K562 (cell line): ENCODE results near the gene PUM2. TPM values are rescaled to one million over a fixed set of nuclear protein-coding genes. Genes with fewer than 3 reads are reported as not detected.

Source experiments
- ATAC-seq: fragments of 200-7000 bp; cut with Tn5 transposase; 3 replicates; pipeline ENCODE4 v1.9.1; 2020; ENCODE audit warnings: moderate library complexity
- BruUV-seq: library from RNA; stranded (reverse); fragments of 400-500 nt; replicated peaks from 2 replicates; lab custom pipeline; 2021; lab: Mats Ljungman, UMichigan
- CTCF ChIA-PET: fragments of 300-600 bp; formaldehyde crosslinking; extraction: SDS; loops from one replicate; lab custom pipeline; 2021; ENCODE audit warnings: low intra/inter-chr PET ratio; lab: Yijun Ruan, JAX
- POLR2A ChIA-PET: fragments of 300-600, 350-650 bp; sonication (Branson Sonifier 250); formaldehyde crosslinking; extraction: SDS; loops from one replicate; lab custom pipeline; 2021; ENCODE audit warnings: antibody characterized with exemption, inconsistent platforms; lab: Yijun Ruan, JAX
- DNase-seq, 4 experiments: peaks; one replicate each; pipeline versions ENCODE4 v3.0.0 to v3.0.0-alpha.2; 2011 to 2018; ENCODE audit warnings: low spot score in 3 of 4, mixed read lengths in 3 of 4; ENCODE audit errors: extremely low read depth in 1 of 4
- FAIRE-seq: peaks from 2 replicates; lab custom pipeline; 2011; peaks lifted over from hg19 to GRCh38; lab: Jason Lieb, UNC
- H2AFZ ChIP-seq: 2 replicates; pipeline ENCODE4 v1.6.0; 2011; ENCODE audit warnings: low read depth, low read length, control low read depth, inconsistent platforms
- H3K27ac ChIP-seq: fragments of 200-600 bp; 3 replicates; pipeline ENCODE4 v1.8.0; 2011; ENCODE audit warnings: low read depth, mild to moderate bottlenecking, control low read depth, inconsistent platforms, low read length, moderate library complexity, mixed read lengths; ENCODE audit errors: extremely low read depth
- H3K27me3 ChIP-seq, 2 experiments: fragments of 300-600 bp in 1 of 2; 2 replicates in 1 of 2; 3 replicates in 1 of 2; pipeline versions ENCODE4 v1.6.0 to v1.8.0; 2011; ENCODE audit warnings: inconsistent platforms in 2 of 2, low read length in 2 of 2, mild to moderate bottlenecking in 1 of 2, mixed read lengths in 1 of 2, moderate library complexity in 1 of 2; ENCODE audit not compliant: control insufficient read depth in 2 of 2, insufficient read depth in 2 of 2
- H3K36me3 ChIP-seq: fragments of 300-600 bp; 3 replicates; pipeline ENCODE4 v1.8.0; 2011; ENCODE audit warnings: mild to moderate bottlenecking, low read length, inconsistent platforms; ENCODE audit not compliant: control insufficient read depth, insufficient read depth
- H3K4me1 ChIP-seq, 2 experiments: fragments of 200-600 bp in 1 of 2; replicated peaks in 1 of 2; 2 replicates in 1 of 2; 3 replicates in 1 of 2; pipeline versions ENCODE4 v1.5.1 to v1.8.0; 2011; ENCODE audit warnings: inconsistent platforms in 2 of 2, low read length in 2 of 2, mild to moderate bottlenecking in 1 of 2, mixed read lengths in 1 of 2, moderate library complexity in 1 of 2; ENCODE audit not compliant: control insufficient read depth in 2 of 2, insufficient read depth in 2 of 2
- H3K4me2 ChIP-seq: 2 replicates; pipeline ENCODE4 v1.6.1; 2011; ENCODE audit warnings: low read length, control low read depth, inconsistent platforms, mixed read lengths; ENCODE audit not compliant: insufficient read depth
- H3K4me3 ChIP-seq: fragments of 200-600 bp; sonication (generic), shearing (Covaris generic); 2 replicates; pipeline ENCODE4 v1.5.1; 2016; ENCODE audit warnings: control low read depth, inconsistent platforms
- H3K79me2 ChIP-seq: fragments of 200-600 bp; 3 replicates; pipeline ENCODE4 v1.8.0; 2011; ENCODE audit warnings: low read length, inconsistent platforms; ENCODE audit not compliant: control insufficient read depth, insufficient read depth
- H3K9ac ChIP-seq, 2 experiments: 2 replicates each; pipeline versions ENCODE4 v1.6.0 to v1.6.1; 2011; ENCODE audit warnings: low read depth in 2 of 2, low read length in 2 of 2, control low read depth in 1 of 2, inconsistent platforms in 1 of 2, mild to moderate bottlenecking in 1 of 2, mixed read lengths in 1 of 2; ENCODE audit not compliant: insufficient read depth in 1 of 2
- H3K9me1 ChIP-seq: one replicate; pipeline ENCODE4 v1.6.0; 2011; ENCODE audit warnings: inconsistent platforms, mild to moderate bottlenecking, low read length, moderate library complexity; ENCODE audit not compliant: control insufficient read depth, insufficient read depth
- H3K9me3 ChIP-seq: replicated peaks from 2 replicates; pipeline ENCODE4 v1.5.1; 2011; ENCODE audit warnings: low read depth, low read length, inconsistent platforms; ENCODE audit not compliant: control insufficient read depth, insufficient read depth
- H4K20me1 ChIP-seq: replicated peaks from 2 replicates; pipeline ENCODE4 v1.6.1; 2011; ENCODE audit warnings: low read length, inconsistent platforms, mixed read lengths; ENCODE audit not compliant: control insufficient read depth, insufficient read depth
- NCOR1 ChIP-seq: fragments of 450-650 bp; IDR thresholded peaks from 2 replicates; pipeline ENCODE4 v1.6.1; 2016; ENCODE audit warnings: mild to moderate bottlenecking, moderate library complexity
- NFE2 ChIP-seq: IDR thresholded peaks from 2 replicates; pipeline ENCODE4 v1.6.1; 2014; ENCODE audit warnings: antibody characterized with exemption, low read depth
- RBBP5 ChIP-seq: fragments of 200-600 bp; sonication (generic); IDR thresholded peaks from 2 replicates; pipeline ENCODE4 v1.6.1; 2012; ENCODE audit warnings: borderline replicate concordance, mild to moderate bottlenecking, low read length, control low read depth, inconsistent platforms; ENCODE audit not compliant: insufficient read depth, poor library complexity, severe bottlenecking
- WGBS: fragments of 100-300 bp; shearing (Covaris generic); methylation state at CpG from one replicate; pipeline ENCODE4 v1.1.6; 2016; ENCODE audit warnings: low coverage, mixed read lengths; ENCODE audit not compliant: insufficient coverage; ENCODE audit errors: missing lambda C conversion rate; 5-methylcytosine and 5-hydroxymethylcytosine counted together
- in situ Hi-C: fragments of 300-500 bp; cut with MboI; formaldehyde crosslinking; loops from 4 replicates; pipeline ENCODE4 v1.15.0; 2018; ENCODE audit warnings: inconsistent platforms, mixed read lengths
- intact Hi-C: fragments of 100-400 bp; cut with micrococcal nuclease; formaldehyde crosslinking; loops from 2 replicates; pipeline ENCODE4 v1.14.2; 2022
- polyA plus RNA-seq, 8 experiments: library from polyadenylated mRNA; depleted of rRNA in 4 of 8; stranded (reverse) in 5 of 8; unstranded in 3 of 8; fragments of >200 nt; fragmentation: Nextera tagmentation in 2 of 8; fragmentation: Illumina TruSeq in 1 of 8; extraction: Ambion mirVana in 2 of 8; extraction: Trizol in 1 of 8; gene quantifications; 2 replicates each; pipeline versions ENCODE4 v1.2.1 to v1.2.3, GENCODE V29; 2011 to 2014; ENCODE audit warnings: inconsistent platforms in 1 of 8, missing spikeins in 1 of 8
- total RNA-seq, 7 experiments: library from RNA; depleted of rRNA in 6 of 7; stranded (reverse); fragments of >200 nt in 6 of 7; fragmentation: Illumina TruSeq in 2 of 7; extraction: Trizol in 2 of 7; gene quantifications; 2 replicates each; pipeline versions ENCODE4 v1.2.1 to v1.2.3, GENCODE V29; 2011 to 2021; ENCODE audit warnings: low replicate concordance in 1 of 7

PUM2 gene
- total and polyA plus RNA-seq, 9 of the 15 experiments (the other 6 are each of a cell fraction or from before 2014, with no cell fraction given): 13.4 to 61.9 (median 28.3) TPM

DNA sequence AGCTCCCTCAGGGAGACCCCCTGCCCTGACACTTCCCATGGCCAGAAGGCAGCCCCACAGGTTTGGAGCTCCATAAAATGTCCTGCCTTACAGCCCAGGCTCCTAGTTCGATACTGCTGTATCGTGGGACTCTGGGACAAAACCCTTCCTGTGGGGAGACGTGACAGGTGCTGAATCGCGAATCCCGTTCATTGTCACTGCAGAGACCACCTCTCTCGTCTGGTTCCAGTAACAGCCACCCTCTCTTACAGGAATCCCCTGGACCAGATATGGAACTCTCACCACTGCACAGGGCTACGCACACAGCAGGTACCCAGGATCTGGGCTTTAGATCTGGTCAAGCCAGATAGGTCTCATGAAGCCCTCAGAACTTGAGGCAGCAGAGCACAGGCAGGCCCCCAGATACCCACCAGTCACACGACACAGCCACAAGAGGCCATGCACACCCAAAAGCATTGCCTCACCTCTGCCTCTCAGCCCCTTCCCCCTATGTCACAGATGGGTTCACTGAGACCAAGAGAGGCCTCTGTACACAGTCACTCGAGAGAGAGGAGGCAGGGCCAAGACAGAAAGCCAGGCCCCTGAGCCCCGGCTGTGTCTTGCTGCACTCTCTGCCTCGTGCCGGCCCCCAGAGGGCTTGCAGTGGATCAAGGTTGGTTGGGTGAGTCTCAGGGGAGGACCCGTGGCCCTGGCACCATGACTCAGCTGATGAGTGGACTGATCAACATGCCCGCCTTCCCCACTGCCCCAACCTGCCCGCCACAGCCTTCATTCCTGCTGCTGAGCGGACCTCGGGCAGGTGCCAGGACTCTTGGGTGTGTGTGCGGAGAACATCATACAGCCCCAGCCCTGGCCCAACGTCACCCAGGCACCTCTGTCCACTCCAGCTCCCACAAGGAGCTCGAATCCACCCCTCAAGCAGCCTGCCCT is 133.3 kb downstream of the PUM2 start:
- no peak overlapping the region for H3K9ac ChIP-seq
- BruUV-seq: no TSS peak
- no peaks in the 10 kb centered on the region for H3K79me2 ChIP-seq
- peaks cover 2 to 41% of the 10 kb centered on the region in 2 experiments; a peak in 3 of 5 replicates for H3K27me3 ChIP-seq
- peaks cover under 1 to 17% of the 10 kb centered on the region in 2 experiments; a peak in 3 of 5 replicates for H3K4me1 ChIP-seq
- TF ChIP-seq RBBP5 (peak; percentile 6), NCOR1 (no peak), NFE2 (peak; percentile 9; the same call in 1 of the 2 replicates)
- POLR2A ChIA-PET: interaction anchor here (0.6 kb wide), 1 partner anchor 305 kb away, joined by 3 read pairs; no protein-coding TSS in a partner anchor
- intact Hi-C loops: no loop called here
- no peak overlapping the region for H2AFZ ChIP-seq
- FAIRE-seq (no peak), DNase-seq (no peak), ATAC-seq (peak; percentile 15; the same call in 2 of the 3 replicates)
- no peak overlapping the region for H3K4me2 ChIP-seq
- in situ Hi-C loops: no loop called here
- H3K9me3 ChIP-seq: no peaks in the 10 kb centered on the region
- CTCF ChIA-PET: no interaction called here
- H3K4me3 ChIP-seq: no peak overlapping the region
- H4K20me1 ChIP-seq: no peaks in the 10 kb centered on the region
- no peak overlapping the region for H3K27ac ChIP-seq
- 26% methylated on average over 19 of the region's 21 CpGs for WGBS
- no peaks in the 10 kb centered on the region for H3K9me1 ChIP-seq
- H3K36me3 ChIP-seq: no peaks in the 10 kb centered on the region
